Measurements from ENCODE around the gene FCAMR. TPM values are rescaled to one million over a fixed set of nuclear protein-coding genes. Genes with fewer than 3 reads are reported as not detected.

The FCAMR gene
- total RNA-seq, 1 experiment from 2014 or later, result not detected

DNA sequence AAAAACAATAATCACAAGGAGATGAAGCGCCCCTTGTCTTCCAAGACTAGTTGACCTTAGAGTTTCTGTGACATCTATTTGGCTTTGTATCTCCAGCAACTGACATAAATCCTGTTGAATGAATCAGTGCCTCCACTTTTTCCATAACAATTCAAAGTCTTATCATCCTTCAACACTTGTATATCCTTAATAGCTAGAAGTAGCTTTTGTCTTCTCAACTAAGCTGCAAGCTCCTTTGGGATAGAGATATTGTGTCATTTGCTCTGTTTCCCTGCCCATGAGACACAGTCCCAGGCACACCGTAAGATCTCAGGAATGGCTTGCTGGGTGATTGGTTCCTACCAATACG, 29.7 kb downstream of the FCAMR start:
- Histone ChIP-seq H3K4me1 (ENCODE audit: low read length) (no peaks in the 10 kb centered on the region), H3K9ac (ENCODE audit: low read length) (no peak overlapping the region), H2AFZ (ENCODE audit: low read length) (no peak overlapping the region), H3K27ac (ENCODE audit: low read length) (no peak overlapping the region), H3K4me3 (ENCODE audit: low read length) (no peak overlapping the region), H3K27me3 (ENCODE audit: low read length) (no peaks in the 10 kb centered on the region), H3K79me2 (ENCODE audit: low read length) (no peaks in the 10 kb centered on the region), H3K9me2 (replicated peaks; ENCODE audit: insufficient read depth, low read length) (no peaks in the 10 kb centered on the region), H3K36me3 (ENCODE audit: insufficient read depth, low read length) (no peaks in the 10 kb centered on the region), H3K4me2 (ENCODE audit: low read depth, low read length, poor library complexity, severe bottlenecking) (no peak overlapping the region), H4K20me1 (ENCODE audit: insufficient read depth, low read depth, low read length) (no peaks in the 10 kb centered on the region), H3K9me3 (ENCODE audit: low read length) (no peaks in the 10 kb centered on the region)
- no peak for DNase-seq

DNA sequence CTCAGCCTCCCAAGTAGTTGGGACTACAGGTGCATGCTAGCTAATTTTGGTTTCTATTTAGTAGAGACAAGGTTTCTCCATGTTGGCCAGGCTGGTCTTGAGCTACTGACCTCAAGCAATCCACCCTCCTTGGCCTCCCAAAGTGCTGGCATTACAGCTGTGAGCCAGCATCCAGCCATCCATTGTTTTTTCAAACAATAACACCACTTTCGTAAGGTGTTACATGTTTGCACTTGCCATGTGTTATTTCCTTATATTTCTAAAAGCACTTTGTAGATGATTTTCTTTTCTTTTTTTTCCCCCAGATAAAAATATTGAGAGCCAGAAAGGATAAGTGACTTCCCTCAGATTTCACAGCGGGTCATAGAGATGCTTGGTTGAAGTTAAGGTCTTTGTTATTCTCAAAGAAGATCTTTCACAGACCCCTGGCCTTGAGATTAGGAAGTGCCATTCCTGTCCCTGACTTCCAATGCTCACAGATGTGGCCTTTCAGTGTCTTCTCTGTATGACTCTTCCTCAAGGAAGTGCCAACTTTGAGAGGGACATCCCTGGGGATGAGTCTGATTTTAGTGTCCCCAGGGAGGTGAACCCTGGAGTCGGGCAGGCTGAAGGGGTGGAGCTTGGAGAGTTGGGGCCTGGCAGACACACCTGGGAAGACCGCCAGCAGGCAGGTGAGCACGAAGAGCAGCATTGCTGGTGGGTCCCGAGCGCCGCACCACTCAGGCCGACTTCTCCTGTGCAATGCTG, 30.2 kb downstream of the FCAMR start:
- Histone ChIP-seq H2AFZ (ENCODE audit: low read length) (no peak overlapping the region), H3K9me2 (replicated peaks; ENCODE audit: insufficient read depth, low read length) (no peaks in the 10 kb centered on the region), H3K9ac (ENCODE audit: low read length) (no peak overlapping the region), H3K4me1 (ENCODE audit: low read length) (no peaks in the 10 kb centered on the region), H3K27me3 (ENCODE audit: low read length) (no peaks in the 10 kb centered on the region), H3K9me3 (ENCODE audit: low read length) (no peaks in the 10 kb centered on the region), H3K79me2 (ENCODE audit: low read length) (no peaks in the 10 kb centered on the region), H3K36me3 (ENCODE audit: insufficient read depth, low read length) (no peaks in the 10 kb centered on the region), H4K20me1 (ENCODE audit: insufficient read depth, low read depth, low read length) (no peaks in the 10 kb centered on the region), H3K4me2 (ENCODE audit: low read depth, low read length, poor library complexity, severe bottlenecking) (no peak overlapping the region), H3K27ac (ENCODE audit: low read length) (no peak overlapping the region), H3K4me3 (ENCODE audit: low read length) (no peak overlapping the region)
- no peak for DNase-seq

DNA sequence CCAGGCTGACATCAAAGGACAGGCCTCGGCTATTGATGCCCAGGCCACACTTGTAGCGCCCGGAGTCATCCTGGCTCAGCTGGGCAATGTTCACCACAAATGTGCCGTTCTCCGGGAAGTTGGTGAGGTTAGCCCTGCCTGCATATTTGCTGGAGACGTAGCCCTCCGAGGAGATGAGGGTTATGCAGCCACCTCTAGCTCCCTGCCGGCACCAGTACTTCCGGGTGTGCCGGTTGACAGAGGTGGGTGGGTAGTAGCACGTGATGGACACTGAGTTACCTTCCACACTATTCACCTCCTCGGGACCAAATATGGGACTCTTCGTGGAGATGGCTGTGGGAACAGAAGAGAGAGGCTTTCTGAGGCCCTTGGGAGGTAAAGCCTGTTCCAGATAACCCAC, 31.1 kb downstream of the FCAMR start:
- Histone ChIP-seq H3K27ac (ENCODE audit: low read length) (no peak overlapping the region), H3K36me3 (ENCODE audit: insufficient read depth, low read length) (no peaks in the 10 kb centered on the region), H3K9ac (ENCODE audit: low read length) (no peak overlapping the region), H3K4me3 (ENCODE audit: low read length) (no peak overlapping the region), H4K20me1 (ENCODE audit: insufficient read depth, low read depth, low read length) (no peaks in the 10 kb centered on the region), H3K9me3 (ENCODE audit: low read length) (no peaks in the 10 kb centered on the region), H3K4me2 (ENCODE audit: low read depth, low read length, poor library complexity, severe bottlenecking) (no peak overlapping the region), H2AFZ (ENCODE audit: low read length) (no peak overlapping the region), H3K79me2 (ENCODE audit: low read length) (no peaks in the 10 kb centered on the region), H3K4me1 (ENCODE audit: low read length) (no peaks in the 10 kb centered on the region), H3K9me2 (replicated peaks; ENCODE audit: insufficient read depth, low read length) (no peaks in the 10 kb centered on the region), H3K27me3 (ENCODE audit: low read length) (no peaks in the 10 kb centered on the region)
- DNase-seq, result no peak

DNA sequence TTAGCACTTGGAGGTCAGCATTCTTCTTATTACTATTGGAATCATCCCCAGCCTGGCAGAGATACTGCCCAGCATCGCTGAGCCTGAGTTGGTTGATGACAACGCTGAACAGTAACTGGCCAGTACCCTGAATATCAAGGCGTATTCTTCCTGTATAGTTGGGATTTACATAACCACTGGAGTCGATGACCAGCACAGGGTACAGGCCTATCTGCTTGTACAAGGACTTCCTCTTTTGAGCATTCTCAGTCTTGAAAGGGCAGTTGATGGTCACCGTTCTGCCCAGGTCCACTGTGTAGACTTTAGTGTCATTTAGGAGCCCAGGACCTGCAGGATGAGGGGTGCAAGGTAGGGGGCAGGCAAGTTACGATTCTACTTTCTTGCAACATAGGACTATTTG, 32.8 kb downstream of the FCAMR start:
- Histone ChIP-seq H2AFZ (ENCODE audit: low read length) (no peak overlapping the region), H3K9ac (ENCODE audit: low read length) (no peak overlapping the region), H3K4me1 (ENCODE audit: low read length) (no peaks in the 10 kb centered on the region), H3K9me3 (ENCODE audit: low read length) (no peaks in the 10 kb centered on the region), H3K4me2 (ENCODE audit: low read depth, low read length, poor library complexity, severe bottlenecking) (no peak overlapping the region), H3K36me3 (ENCODE audit: insufficient read depth, low read length) (no peaks in the 10 kb centered on the region), H3K4me3 (ENCODE audit: low read length) (no peak overlapping the region), H3K27me3 (ENCODE audit: low read length) (no peaks in the 10 kb centered on the region), H3K9me2 (replicated peaks; ENCODE audit: insufficient read depth, low read length) (no peaks in the 10 kb centered on the region), H3K27ac (ENCODE audit: low read length) (no peak overlapping the region), H4K20me1 (ENCODE audit: insufficient read depth, low read depth, low read length) (no peaks in the 10 kb centered on the region), H3K79me2 (ENCODE audit: low read length) (no peaks in the 10 kb centered on the region)
- DNase-seq, result no peak

DNA sequence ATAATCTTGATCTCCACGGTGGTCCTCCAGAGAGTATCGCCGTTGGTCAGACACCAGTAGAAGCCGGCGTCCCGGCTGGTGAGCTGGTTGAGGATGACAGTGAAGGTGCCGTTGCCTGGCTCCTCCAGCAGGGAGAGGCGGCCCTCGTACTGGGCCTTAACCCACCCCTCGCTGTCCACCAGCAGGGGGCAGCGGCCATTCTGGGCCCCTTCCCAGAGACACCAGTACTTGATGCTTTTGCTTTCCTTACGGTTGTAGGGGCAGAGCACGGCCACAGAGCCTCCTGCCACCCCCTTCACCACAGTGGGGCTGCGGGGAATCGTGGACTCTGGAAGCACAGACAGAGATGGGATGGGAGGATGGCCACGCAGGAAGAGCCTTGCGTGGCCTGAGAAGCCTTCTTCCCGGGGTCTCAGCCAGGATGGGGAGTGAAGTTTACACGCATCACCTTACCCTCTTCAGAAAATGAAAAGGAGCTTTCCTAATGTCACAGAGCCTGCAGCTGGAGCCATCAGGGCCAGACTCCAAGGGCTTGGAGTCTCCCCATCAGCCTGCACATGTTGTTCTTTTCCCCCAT, 34.7 kb downstream of the FCAMR start:
- Histone ChIP-seq H3K4me3 (ENCODE audit: low read length) (no peak overlapping the region), H2AFZ (ENCODE audit: low read length) (no peak overlapping the region), H4K20me1 (ENCODE audit: insufficient read depth, low read depth, low read length) (no peaks in the 10 kb centered on the region), H3K79me2 (ENCODE audit: low read length) (no peaks in the 10 kb centered on the region), H3K4me1 (ENCODE audit: low read length) (no peaks in the 10 kb centered on the region), H3K4me2 (ENCODE audit: low read depth, low read length, poor library complexity, severe bottlenecking) (no peak overlapping the region), H3K9me2 (replicated peaks; ENCODE audit: insufficient read depth, low read length) (no peaks in the 10 kb centered on the region), H3K36me3 (ENCODE audit: insufficient read depth, low read length) (no peaks in the 10 kb centered on the region), H3K9me3 (ENCODE audit: low read length) (no peaks in the 10 kb centered on the region), H3K27ac (ENCODE audit: low read length) (no peak overlapping the region), H3K9ac (ENCODE audit: low read length) (no peak overlapping the region), H3K27me3 (ENCODE audit: low read length) (no peaks in the 10 kb centered on the region)
- DNase-seq, result peak; percentile 53

DNA sequence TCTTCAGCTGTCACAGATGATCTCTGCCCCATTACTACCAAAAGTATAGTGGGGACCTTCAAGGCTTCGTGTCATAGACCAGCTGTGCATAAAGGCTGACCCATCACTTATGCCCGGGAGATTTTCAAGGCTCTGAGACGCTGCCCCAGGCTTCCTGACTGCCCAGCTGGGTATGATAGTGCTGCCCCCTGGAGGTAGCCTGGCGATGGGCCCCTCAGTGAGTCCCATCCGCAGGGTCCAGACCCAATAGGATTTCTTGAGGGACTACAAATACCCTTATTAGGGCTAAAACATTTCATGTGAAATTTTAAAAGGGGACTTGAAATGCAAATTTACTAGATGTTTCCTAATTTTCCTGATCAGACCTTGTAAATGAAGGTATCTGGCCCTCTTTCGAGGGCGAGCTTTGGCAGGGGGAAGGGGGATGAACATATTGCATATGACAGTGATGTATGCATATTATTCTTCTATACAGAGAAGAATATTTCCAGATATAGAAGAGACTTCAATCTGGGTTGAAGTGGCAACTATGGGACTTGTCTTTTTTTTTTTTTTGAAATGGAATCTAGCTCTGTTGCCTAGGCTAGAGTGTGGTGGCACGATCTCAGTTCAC, 36.8 kb downstream of the FCAMR start:
- Histone ChIP-seq H3K27ac (ENCODE audit: low read length) (no peak overlapping the region), H3K27me3 (ENCODE audit: low read length) (no peaks in the 10 kb centered on the region), H3K4me2 (ENCODE audit: low read depth, low read length, poor library complexity, severe bottlenecking) (no peak overlapping the region), H3K9me3 (ENCODE audit: low read length) (no peaks in the 10 kb centered on the region), H4K20me1 (ENCODE audit: insufficient read depth, low read depth, low read length) (no peaks in the 10 kb centered on the region), H3K4me3 (ENCODE audit: low read length) (no peak overlapping the region), H3K9me2 (replicated peaks; ENCODE audit: insufficient read depth, low read length) (no peaks in the 10 kb centered on the region), H3K9ac (ENCODE audit: low read length) (no peak overlapping the region), H3K4me1 (ENCODE audit: low read length) (no peaks in the 10 kb centered on the region), H3K79me2 (ENCODE audit: low read length) (no peaks in the 10 kb centered on the region), H3K36me3 (ENCODE audit: insufficient read depth, low read length) (no peaks in the 10 kb centered on the region), H2AFZ (ENCODE audit: low read length) (no peak overlapping the region)
- DNase-seq, result peak; percentile 67

DNA sequence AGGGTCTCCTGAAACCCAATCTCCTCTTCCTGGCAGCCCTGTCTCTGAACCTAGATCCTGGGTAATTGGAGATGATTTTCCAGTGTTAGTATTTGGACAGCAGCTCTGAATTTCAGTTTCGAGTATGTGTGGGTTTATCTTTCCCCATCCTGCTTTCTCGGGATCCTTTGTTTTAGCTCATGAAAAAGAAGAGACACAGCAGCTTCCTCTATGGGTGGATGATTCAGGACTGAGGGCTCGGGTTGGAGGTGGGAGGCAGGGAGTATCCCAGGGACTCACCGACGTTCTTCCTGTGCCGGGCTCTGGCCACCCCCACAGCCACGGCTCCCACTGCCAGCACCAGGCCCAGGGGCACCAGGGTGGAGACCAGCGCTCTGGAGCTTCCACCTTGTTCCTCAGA, 38.1 kb downstream of the FCAMR start:
- H3K27me3 ChIP-seq (ENCODE audit: low read length), result no peaks in the 10 kb centered on the region
- no peak overlapping the region for H3K4me2 ChIP-seq (ENCODE audit: low read depth, low read length, poor library complexity, severe bottlenecking)
- no peak overlapping the region for H3K27ac ChIP-seq (ENCODE audit: low read length)
- no peak overlapping the region for H3K9ac ChIP-seq (ENCODE audit: low read length)
- no peaks in the 10 kb centered on the region for H3K4me1 ChIP-seq (ENCODE audit: low read length)
- H3K9me3 ChIP-seq (ENCODE audit: low read length), result no peaks in the 10 kb centered on the region
- no peaks in the 10 kb centered on the region for H3K79me2 ChIP-seq (ENCODE audit: low read length)
- no peak overlapping the region for H2AFZ ChIP-seq (ENCODE audit: low read length)
- no peaks in the 10 kb centered on the region for H4K20me1 ChIP-seq (ENCODE audit: insufficient read depth, low read depth, low read length)
- no peak for DNase-seq
- no peaks in the 10 kb centered on the region for H3K9me2 ChIP-seq (replicated peaks; ENCODE audit: insufficient read depth, low read length)
- no peak overlapping the region for H3K4me3 ChIP-seq (ENCODE audit: low read length)
- H3K36me3 ChIP-seq (ENCODE audit: insufficient read depth, low read length), result no peaks in the 10 kb centered on the region

DNA sequence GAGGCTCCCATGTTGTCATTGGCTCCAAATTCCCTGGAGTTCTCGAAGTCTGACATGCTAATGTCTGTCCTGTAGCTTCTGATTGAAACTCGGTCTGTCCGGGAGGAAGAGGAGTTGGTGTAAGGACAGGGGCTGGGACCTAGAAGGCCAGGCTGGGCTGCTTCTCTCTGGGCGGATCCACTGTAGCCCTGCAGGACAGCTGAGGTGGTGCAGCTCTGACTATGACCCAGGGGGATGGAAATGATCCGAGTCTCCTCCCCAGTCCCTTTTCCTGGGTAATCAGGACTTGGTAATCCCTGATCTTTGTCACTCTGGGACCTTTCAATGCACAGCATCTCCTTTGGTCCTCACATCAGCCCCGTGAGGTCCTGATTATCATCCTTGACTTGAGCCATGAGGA, 38.6 kb downstream of the FCAMR start:
- Histone ChIP-seq H4K20me1 (ENCODE audit: insufficient read depth, low read depth, low read length) (no peaks in the 10 kb centered on the region), H3K4me3 (ENCODE audit: low read length) (no peak overlapping the region), H3K36me3 (ENCODE audit: insufficient read depth, low read length) (no peaks in the 10 kb centered on the region), H3K4me1 (ENCODE audit: low read length) (no peaks in the 10 kb centered on the region), H3K79me2 (ENCODE audit: low read length) (no peaks in the 10 kb centered on the region), H3K4me2 (ENCODE audit: low read depth, low read length, poor library complexity, severe bottlenecking) (no peak overlapping the region), H3K27me3 (ENCODE audit: low read length) (no peaks in the 10 kb centered on the region), H3K9me2 (replicated peaks; ENCODE audit: insufficient read depth, low read length) (no peaks in the 10 kb centered on the region), H2AFZ (ENCODE audit: low read length) (no peak overlapping the region), H3K27ac (ENCODE audit: low read length) (no peak overlapping the region), H3K9me3 (ENCODE audit: low read length) (no peaks in the 10 kb centered on the region), H3K9ac (ENCODE audit: low read length) (no peak overlapping the region)
- DNase-seq, result no peak

Measured in Karpas-422 (cell line).